ENCODE results near the gene RAP1GDS1.
"Not testable (repeated sequence)": the region's sequence is repeated elsewhere in the genome, so short reads cannot be mapped to it uniquely, and the experiment has no call there.

Gene RAP1GDS1

GRCh38 chr4:98358630-98359248 lies 97.6 kb downstream of the RAP1GDS1 start:
- no peak for DNase-seq

- no peak for DNase-seq
Observed at GRCh38 chr4:98359646-98360045, 98.5 kb downstream of the RAP1GDS1 start.

DNA sequence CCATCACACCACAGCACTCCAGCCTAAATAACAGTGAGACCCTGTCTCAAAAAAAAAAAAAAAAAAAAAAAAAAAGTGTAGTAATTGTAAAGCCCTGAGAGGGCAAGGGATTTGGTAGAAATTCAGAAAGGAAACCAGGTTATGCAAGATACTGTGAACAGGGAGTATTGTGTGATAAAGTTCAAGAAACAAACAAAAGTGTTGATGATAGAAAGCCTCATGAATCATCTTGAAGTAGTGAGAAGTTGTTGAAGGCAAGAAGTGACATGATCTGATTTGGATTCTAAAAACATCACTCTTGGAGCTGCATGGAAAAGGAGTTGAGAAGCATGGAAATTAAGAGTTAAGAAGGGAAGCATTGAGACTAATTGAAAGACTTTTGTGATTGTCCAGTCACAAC lies 102.2 kb downstream of the RAP1GDS1 start:
- no peak for DNase-seq

DNA sequence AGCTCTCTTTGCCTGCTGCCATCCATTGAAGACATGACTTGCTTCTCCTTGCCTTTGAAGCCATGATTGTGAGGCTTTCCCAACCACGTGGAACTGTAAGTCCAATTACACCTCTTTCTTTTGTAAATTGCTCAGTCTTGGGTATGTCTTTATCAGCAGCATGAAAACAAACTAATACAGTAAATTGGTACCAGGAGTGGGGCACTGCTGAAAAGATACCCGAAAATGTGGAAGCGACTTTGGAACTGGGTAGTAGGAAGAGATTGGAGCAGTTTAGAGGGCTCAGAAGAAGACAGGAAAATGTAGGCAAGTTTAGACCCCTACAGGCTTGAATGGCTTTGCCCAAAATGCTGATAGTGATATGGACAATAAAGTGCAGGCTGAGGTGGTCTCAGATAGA lies 105.1 kb downstream of the RAP1GDS1 start:
- not testable (repeated sequence) for DNase-seq

DNA sequence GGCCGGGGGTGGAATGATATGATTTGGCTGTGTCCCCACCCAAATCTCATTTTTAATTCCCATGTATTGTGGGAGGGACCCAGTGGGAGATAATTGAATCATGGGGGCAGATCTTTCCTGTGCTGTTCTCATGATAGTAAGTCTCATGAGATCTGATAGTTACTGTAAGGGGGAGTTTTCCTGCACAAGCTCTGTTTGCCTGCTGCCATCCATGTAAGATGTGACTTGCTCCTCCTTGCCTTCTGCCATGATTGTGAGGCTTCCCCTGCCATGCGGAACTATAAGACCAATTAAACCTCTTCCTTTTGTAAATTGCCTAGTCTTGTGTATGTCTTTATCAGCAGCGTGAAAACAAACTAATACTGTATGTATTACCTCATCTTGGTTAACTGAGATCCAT lies 106.8 kb downstream of the RAP1GDS1 start:
- not testable (repeated sequence) for DNase-seq

- DNase-seq: no peak
Observed at GRCh38 chr4:98369322-98369721, 108.1 kb downstream of the RAP1GDS1 start.

DNA sequence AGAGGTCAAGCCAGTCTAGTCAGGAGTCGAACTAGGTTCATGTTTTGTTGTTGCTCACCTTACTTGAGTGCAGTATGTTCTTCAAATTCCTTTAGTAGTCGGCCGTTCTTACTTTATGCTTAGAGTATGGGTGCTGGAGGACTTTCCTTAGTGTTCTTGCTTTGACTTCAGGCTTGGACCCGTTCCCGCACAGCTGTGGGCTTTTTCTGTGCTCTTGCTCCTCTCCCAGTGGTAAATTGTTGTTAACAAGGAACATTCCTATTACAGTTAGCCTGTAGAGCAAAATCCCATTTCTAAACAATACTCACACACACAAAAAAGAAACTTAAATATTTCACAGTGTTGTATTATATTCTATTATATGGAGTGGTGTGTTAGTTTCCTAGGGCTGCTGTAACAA lies 113.5 kb downstream of the RAP1GDS1 start:
- DNase-seq: no peak

DNA sequence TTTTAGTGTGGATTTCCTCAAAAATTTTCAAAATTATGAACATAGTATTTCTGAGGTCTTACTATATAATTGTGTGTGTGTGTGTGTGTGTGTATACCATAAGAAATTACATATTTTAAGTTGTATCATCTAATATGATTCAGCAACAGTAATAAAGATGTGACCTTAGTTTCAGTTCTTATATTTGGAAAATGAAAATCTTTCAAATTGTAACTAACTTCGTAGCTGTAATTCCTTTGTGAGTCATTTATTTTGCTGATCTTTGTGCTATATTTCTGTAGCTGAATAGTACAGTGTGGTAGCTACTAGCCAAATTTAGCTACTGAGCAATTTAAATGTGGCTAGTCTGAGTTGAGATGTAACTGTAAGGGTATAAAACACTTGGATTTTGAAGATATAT lies 116.4 kb downstream of the RAP1GDS1 start:
- DNase-seq: no peak

DNA sequence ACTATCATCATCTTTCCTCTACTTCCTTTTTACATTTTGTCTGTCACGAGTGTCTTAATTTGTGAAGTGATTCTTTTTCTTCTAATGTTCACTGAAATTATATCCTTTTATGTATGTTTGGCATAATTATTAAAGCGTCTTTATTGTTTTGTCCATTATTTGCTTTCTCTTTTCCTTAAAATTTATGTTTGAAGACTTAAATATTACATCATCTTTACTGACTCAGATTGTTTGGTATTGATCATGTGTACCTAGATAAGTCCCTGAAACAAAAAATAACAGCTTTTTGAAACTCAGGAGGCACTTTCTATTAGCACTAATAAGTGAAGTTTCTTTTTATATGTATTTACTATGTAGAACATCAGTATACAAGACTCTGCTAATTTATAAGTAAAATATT lies 120.1 kb downstream of the RAP1GDS1 start:
- no peak for DNase-seq

GRCh38 chr4:98383431-98384106 lies 122.4 kb downstream of the RAP1GDS1 start:
- no peak for DNase-seq

DNA sequence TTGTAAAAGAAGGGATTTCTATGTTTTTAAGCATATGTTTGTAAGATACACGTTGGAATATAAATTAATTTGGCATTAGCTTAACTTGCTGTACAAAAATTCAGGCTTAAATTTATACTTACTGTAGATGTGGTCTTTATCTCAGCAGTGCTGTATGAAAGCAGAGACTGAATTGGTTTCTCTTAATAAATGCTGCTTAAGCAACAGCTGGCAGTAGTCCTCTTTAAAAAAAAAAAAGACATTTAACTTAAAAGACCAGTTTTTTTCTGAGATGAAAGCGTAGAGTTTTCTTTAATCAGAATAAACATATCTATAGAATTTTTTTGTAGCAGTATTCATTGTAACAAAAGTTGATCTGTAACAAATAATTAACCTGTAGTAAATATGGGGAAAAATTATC lies 124.6 kb downstream of the RAP1GDS1 start:
- DNase-seq: no peak

DNA sequence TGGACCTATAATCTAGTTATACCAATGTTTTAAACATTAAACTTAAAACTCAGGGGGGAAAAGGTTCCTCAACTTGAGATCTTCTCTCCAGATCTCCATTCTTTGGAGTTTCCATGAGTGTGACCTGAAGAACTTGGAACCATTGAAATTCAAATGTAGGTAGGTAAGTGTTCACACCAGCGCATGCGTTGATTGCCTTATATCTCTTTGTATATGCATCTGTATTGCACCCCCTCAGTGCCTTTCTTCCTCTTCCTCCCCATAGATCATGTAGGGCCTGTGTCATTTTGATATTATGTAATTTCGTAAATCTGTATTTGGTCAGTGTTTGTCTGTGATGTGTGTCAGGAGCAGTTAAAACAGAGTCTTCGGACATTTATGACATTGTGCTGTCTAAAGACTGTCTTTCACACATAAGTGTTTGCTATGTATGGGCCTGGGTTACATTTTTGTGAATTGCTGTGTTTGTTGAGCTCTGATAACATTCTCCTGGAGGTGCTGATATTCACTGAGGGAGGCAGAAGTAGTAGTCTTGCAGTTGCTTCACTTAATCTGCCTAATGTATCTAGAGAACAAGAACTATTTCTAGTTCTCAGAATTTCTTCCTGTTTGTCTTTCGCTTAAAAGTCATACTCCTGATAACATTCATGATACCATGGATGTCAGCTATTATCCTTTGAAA lies 126.3 kb downstream of the RAP1GDS1 start:
- DNase-seq: no peak

GRCh38 chr4:98394134-98394533 lies 132.9 kb downstream of the RAP1GDS1 start:
- no peak for DNase-seq

DNA sequence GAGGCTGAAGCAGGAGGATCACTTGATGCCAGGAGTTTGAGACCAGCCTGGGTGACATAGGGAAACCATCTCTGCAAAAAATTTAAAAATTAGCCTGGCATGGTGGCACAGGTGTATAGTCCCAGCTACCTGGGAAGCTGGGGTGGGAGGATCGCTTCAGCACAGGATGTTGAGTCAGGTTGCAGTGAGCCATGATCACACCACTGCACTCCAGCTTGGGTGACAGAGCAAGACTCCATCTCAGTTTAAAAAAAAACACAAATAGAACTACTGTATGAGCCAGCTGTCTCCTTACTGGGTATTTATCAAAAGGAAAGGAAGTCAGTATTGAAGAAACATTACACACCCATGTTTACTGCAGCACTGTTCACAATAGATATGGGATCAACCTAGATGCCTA lies 138.7 kb downstream of the RAP1GDS1 start:
- no peak for DNase-seq

- no peak for DNase-seq
Observed at GRCh38 chr4:98406819-98407218, 145.6 kb downstream of the RAP1GDS1 start.

- DNase-seq: no peak
Observed at GRCh38 chr4:98411731-98412130, 150.5 kb downstream of the RAP1GDS1 start.

DNA sequence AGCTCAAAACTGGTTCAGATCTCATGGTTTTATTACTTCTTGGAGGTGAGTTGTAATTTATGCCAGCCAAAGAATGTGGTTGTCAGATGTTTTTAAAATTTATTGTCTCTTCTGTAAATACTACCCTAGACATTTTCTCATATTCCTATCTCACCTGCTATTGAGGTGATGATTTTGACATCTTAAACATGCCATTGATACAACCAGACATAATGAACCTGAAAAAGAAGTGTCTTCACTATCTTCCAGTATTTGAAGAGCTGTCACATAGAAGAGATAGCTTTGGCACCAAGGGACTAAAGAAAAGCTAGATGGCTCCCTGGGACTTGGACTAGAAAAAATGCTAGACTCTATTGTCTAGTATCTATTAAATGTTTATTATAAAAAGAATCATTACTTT lies 155.7 kb downstream of the RAP1GDS1 start:
- DNase-seq: no peak

DNA sequence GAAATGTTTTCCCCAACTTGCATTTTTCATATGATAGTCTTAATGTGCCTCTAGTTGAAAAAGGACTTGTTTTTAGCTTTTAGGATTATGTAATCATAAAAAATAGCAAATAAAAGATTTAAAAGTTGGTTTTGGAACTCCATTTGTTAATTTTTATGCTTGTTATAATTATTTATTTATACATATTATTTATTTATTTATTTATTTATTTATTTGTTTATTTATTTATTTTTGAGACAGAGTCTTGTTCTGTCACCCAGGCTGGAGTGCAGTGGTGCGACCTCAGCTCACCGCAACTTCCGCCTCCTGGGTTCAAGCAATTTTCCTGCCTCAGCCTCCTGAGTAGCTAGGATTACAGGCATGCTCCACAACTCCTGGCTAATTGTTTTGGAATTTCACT lies 159.0 kb downstream of the RAP1GDS1 start:
- DNase-seq: not testable (repeated sequence)

GRCh38 chr4:98421111-98421510 lies 159.9 kb downstream of the RAP1GDS1 start:
- DNase-seq: no peak

DNA sequence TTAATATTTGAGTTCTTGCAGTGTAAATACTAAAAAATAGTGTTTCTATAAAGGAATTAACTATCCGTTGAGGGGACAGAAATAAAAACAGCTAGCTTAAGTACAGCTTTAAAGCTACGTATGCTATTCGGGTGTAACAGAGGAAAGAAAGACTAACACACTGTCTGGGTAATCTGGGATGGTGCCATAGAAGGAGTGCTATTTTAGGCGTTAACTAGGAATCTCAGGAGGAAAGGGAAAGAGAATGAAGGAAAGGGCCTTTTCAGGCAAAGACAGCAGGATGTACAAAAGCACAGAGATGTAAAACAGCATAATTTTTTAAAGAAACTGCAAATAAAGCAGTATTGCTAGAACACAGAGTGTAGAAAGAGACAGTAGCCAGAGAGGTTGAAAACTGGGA lies 161.8 kb downstream of the RAP1GDS1 start:
- DNase-seq: no peak

DNA sequence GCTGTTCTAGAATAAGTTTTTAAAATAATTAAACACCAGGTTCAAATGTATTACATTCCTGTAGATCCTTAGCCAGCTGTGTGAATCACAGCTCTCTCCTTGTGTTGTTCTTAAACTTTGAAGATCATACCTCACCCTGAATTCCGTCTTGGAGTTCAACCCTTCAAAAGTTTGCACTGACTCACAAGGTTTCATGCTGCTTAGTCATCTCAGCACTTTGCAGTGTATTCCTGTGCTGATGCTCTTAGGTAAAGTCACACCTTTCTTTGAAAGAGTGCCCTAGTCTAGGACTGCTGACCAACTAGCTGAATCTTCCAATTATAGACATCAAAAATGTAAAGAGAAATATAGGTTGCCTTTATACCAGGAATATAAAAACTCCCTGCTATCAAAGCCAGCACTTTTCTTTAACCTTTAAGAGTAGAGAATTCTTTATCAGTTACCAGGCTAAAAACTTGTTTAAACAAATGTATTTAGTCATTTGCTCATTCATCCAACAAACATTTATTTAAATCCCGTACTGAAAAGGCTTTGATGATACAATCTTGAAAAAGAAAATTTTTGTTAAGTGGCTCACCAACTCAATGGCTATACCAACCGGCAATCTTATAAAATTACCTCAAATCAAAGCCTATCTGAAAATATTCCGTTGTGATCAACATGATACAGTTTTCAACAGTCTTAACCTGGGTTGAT lies 169.7 kb downstream of the RAP1GDS1 start:
- no peak for DNase-seq

DNA sequence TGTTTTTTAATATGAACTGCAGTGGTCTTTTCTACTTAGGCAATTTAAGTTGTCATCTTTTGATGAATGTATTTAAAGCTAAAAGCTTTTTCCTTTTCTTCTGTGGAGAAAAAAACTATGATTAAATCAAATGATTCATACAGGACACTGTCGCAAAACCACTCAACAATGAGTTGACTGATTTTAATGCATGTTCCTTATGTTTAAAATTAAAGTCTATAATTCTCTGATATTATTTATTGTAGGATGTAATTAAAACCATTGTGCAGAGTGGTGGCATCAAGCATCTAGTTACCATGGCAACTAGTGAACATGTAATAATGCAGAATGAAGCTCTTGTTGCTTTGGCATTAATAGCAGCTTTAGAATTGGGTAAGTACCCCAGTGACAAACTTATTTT lies 172.5 kb downstream of the RAP1GDS1 start:
- no peak for DNase-seq

- DNase-seq: no peak
Observed at GRCh38 chr4:98434816-98435215, 173.6 kb downstream of the RAP1GDS1 start.

- no peak for DNase-seq
Observed at GRCh38 chr4:98444371-98444770, 183.2 kb downstream of the RAP1GDS1 start.

Measured in GF-D8 (cell line).